GM18909 (cell line): ENCODE data around the gene DNMBP.
"Not testable (repeated sequence)": the region's sequence is repeated elsewhere in the genome, so short reads cannot be mapped to it uniquely, and the experiment has no call there.

Experiments used
- ATAC-seq: cut with Tn5 transposase; IDR thresholded peaks from one replicate; pipeline ENCODE4 v1.9.1; 2021; ENCODE audit warnings: mild to moderate bottlenecking; ENCODE audit not compliant: unreplicated experiment, poor library complexity

DNMBP gene

DNA sequence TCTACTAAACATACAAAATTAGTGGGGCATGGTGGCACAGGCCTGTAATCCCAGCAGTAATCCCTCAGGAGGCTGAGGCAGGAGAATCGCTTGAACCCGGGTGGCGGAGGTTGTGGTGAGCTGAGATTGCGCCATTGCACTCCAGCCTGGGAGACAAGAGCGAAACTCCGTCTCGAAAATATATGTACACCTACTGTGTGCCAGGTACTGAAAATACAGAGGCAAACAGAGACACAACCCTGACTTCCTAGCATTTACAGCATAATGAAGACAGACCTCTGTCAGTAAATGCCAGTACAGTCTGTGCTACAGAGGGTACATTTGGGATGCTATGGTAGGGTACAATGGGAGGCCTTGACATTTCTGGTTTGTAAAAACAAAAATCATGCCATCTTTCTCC, 160.7 kb downstream of the DNMBP start:
- ATAC-seq = no peak

DNA sequence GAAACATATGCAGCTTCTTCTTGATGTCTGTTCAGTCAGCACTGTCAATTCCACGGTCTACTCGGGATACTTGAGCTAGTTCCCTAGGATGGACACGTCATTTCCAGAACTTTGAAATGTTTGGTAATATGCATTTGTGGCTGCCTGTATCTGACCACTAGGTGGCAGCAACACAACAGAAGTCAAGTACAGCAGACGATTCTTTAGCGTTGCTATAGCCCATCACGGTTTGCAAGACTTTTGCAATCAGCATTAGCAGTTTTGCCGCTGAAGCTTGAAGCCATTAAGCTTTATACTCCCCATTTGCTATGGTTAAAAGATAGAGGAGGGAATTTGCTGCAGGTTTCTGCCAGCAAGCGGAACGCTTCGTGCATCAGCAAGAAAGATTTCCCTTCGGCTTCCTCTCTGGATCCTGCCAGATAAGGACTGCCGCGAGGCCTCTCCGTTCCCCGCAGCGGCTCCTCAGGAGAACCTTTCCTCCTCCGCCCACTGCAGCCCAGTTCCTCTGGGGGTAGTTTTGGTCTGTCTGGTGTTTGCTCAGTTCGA, 163.8 kb downstream of the DNMBP start:
- ATAC-seq = peak; percentile 65

DNA sequence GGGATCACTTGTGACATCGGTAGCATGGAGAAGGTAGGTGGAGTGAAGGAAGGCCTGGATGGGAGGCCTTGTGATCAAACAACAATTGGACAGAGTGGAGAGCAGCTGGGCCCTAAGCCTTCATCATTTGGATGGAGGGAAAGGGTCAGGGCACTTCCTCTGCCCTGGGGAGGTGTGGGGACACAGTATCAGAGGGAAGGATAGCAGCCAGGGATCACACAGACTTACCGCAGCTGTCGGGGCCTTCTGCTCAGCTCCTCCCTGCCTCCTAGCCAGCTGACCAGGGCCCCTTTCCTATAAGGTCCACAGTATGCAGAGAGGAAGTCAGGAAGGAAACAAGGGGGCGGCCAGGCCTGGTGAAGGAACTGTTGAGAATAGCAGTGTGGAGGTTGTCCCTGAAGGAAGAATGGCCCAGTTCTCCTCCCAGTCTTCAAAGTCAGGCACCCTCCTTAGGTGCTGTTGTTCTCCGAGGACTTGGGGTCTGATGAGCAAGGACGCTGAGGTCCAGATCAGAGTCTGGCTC, 165.3 kb downstream of the DNMBP start:
- ATAC-seq = no peak

DNA sequence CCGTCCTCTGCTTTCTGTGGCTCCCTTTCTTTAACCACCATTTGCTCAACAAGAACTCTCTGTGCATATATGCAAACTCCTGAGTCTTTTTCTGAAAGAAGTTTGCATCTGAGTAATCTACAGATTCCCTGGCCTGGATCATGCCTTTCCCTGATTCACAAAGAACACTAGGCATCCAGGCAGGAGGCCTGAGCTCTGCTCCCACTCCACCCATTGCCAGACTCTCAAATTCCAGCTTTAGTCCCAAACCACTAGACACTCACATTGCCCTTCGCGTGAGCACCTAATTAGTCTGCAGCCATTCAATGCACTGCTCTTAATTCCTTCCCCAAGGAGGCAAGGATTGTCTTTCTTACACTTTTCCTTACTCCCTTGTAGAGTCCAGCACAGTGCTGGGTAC, 166.4 kb downstream of the DNMBP start:
- no peak for ATAC-seq

DNA sequence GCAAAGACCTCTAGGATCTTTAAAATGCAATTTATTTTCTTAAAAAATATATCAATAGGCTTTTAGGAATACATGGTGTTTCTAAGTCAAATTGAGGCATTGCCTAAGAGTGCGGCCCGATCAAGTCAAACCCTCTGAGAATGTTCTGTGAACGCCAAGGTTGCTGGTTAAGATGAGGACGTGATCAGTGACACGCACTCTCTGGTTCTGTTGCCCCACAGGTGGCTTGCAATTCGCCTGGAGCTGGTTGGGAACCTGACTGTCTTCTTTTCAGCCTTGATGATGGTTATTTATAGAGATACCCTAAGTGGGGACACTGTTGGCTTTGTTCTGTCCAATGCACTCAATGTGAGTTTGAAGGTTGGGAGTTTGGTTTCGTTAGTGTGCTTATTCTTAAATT, 168.0 kb downstream of the DNMBP start:
- no peak for ATAC-seq

DNA sequence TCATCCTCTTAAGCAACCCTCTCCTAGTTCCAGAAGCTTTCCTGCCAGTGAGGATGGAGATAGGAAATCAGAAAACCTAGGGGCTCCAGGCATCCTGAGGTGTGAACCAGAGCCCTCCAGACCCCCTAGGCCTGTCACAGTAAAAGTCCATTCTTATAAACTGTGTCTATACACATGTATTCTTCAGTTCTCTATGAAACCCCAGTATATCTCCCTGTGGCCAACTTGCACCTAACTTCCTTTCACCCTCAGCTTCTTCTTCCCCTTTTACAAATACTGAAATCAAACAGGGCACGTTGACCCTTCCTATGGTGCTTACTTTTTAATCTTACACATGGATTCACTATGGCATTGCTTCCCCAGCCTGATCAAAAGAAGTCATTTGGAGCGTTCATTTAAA, 168.9 kb downstream of the DNMBP start:
- not testable (repeated sequence) for ATAC-seq

DNA sequence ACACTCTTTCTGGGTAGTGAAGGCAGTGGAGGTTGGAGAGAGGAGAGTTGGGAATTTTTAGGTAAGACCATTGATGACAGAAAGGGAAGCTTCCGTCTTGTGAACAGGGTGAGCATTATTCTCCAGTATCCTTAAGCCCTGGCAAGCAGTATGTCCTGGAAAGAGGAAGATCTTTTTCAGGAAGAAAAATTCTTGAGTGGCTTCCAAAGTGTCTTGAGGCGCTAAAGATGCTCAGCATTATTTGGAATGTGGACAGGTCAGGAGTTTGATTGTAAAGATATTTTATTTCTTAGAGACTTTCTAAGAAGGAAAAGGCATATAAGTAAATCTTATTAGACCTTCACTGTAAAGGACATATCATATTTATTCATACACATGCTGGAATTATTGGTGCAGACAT, 173.0 kb downstream of the DNMBP start:
- ATAC-seq = no peak

DNA sequence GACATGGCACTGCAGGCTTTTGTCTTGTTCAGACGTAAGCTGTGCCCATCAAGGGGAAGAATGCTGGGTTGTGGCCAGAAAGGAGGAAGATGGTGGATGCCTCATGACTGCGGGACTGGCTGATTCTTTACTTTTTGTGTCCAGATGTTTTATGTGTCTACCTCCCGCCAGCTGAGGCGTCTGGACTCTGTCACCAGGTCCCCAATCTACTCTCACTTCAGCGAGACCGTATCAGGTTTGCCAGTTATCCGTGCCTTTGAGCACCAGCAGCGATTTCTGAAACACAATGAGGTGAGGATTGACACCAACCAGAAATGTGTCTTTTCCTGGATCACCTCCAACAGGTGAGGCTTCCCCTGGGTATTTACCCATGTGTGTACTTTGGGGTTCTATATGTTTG, 173.8 kb downstream of the DNMBP start:
- ATAC-seq = no peak

DNA sequence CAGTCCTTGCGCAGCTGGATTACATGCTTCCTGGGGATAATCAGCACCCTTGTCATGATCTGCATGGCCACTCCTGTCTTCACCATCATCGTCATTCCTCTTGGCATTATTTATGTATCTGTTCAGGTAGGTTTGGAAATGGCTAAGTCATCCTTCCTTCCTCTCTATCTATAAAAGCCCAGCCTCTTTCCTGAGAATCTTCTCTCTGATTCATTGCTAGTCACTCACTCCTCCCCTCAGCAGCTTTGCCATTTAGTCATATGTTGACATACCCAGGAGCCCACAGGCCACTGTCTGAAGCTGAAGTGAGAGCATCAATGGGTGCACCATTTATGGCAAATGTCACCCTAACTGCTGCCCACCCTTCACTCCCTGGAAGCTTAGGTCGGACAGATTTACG, 175.3 kb downstream of the DNMBP start:
- no peak for ATAC-seq

DNA sequence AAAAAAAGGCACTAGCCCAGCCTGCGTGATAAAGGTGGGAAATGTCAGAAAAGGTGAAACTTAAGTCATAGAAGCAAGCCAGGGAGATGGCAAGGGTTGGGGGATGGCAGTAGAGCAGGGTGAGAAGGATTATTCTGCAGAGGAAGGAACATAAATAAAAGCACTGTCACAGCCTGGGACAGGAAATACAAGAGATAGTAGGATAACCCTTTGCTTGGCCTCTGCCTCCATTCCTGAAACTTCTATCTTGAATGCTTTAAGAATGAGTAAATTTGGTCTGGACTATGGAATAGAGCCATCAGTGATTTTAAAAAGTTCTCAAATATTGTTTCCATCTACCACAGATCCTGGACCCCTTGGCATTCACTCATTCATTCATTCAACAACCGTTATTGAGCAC, 177.3 kb downstream of the DNMBP start:
- no peak for ATAC-seq

DNA sequence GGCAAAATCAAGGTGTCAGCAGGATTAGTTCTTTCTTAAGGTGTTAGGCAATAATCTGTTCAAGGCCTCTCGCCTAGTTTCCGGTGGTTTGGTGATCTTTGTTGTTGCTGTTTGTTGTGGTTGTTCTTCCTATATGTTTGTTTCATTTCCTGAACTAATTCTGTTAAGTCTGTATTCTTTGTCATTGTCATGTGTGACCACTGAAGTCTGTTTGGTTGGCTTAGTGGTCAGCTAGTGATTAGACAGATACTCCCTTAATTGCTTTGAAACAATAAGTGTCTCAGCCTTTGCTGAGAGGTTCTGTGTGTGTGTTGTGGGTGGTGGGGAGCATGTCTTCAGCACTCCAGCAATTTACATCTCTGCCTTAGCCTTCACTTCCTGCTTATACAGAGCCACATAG, 181.3 kb downstream of the DNMBP start:
- no peak for ATAC-seq

DNA sequence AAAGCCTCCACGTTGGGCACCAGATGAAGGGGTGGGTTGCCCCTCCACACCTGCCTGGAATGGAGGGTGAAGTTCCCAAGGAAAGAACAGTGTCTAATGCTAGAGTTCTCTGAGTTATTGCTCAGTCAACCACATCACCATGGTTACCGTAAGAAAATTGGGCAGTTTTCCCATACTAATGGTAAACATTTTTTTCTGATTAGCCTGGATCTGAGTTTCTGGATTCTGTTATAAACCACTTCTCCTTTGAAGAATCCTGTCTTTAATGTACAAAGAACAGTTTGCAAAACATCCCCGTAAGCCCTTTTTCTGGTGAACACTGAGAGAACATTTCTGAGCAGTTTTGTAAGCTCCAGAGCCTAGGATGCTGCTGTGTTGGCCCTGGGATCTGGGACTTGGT, 181.8 kb downstream of the DNMBP start:
- ATAC-seq = no peak
